Left ventricle myocardium inferior (tissue), 1 donor: ENCODE results near the gene ANKMY1. TPM values are rescaled to one million over a fixed set of nuclear protein-coding genes. Genes with fewer than 3 reads are reported as not detected.

Source experiments
- DNase-seq: peaks from one replicate; pipeline ENCODE4 v3.0.0-alpha.2; 2020
- H3K27ac ChIP-seq: fragments of 200-600 bp; replicated peaks from 2 replicates; pipeline ENCODE4 v1.8.0; 2021
- H3K27me3 ChIP-seq: fragments of 200-600 bp; 2 replicates; pipeline ENCODE4 v1.8.0; 2021; ENCODE audit warnings: low read depth
- H3K36me3 ChIP-seq: fragments of 200-600 bp; 2 replicates; pipeline ENCODE4 v1.8.0; 2021
- H3K4me1 ChIP-seq: fragments of 200-600 bp; 2 replicates; pipeline ENCODE4 v1.8.0; 2021
- H3K4me3 ChIP-seq: fragments of 200-600 bp; 2 replicates; pipeline ENCODE4 v1.8.0; 2021; ENCODE audit warnings: mild to moderate bottlenecking, moderate library complexity
- H3K9me3 ChIP-seq: fragments of 200-600 bp; replicated peaks from 2 replicates; pipeline ENCODE4 v1.8.0; 2021
- intact Hi-C: fragments of 100-400 bp; cut with micrococcal nuclease; formaldehyde crosslinking; loops from one replicate; pipeline ENCODE4 v1.11.0; 2022
- total RNA-seq: library from RNA; stranded (reverse); fragmentation: NEBNext Ultra II Directional; extraction: Animal tissue kit (Norgen Biotek cat#: 25700); gene quantifications from one replicate; pipeline ENCODE4 v1.2.1, GENCODE V29; 2021
- TF ChIP-seq, protein P1 (sequence below): fragments of 200-600 bp; IDR thresholded peaks from 2 replicates; pipeline ENCODE4 v1.8.0; 2021; ENCODE audit warnings: antibody characterized with exemption, mild to moderate bottlenecking, borderline replicate concordance
- donor health status: DM: no; HTN: yes; CAD: no; lungs with severe emphysema.

Gene ANKMY1
- total RNA-seq, 1 donor from 2014 or later, result 4.0 TPM

DNA sequence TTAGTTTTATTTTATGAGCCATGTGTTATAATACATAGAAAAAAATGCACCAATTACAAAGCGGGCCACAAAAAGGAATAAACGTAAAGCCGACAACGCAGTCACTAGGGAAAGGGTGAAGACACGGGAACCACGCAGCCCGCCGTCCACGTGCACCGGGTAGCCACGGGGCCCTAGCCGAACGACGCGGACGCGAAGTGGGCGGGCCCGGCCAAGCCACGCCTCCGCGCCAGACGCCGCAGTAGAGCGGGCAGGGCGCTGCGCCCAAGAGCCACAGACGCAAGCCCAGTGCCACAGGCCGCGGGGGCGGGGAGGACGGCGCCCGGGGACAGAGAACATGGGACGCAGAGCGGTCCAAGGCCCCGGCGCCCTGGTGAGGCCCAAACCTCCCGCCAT is 2.3 kb upstream of the ANKMY1 start, which contains the start of gene DUSP28:
Gene DUSP28 (plus strand): TSS at position 274 of the 396 bp plus-strand sequence. CDS start 328 bp downstream, outside the sequence.
- peak within 1 kb of the TSS; percentile 99 for H3K27ac ChIP-seq
- H3K36me3 ChIP-seq, result peaks cover 5% of the 10 kb centered on the region
- intact Hi-C loops, result no loop called here
- H3K9me3 ChIP-seq, result no peaks in the 10 kb centered on the region
- peaks cover 62% of the 10 kb centered on the region for H3K4me1 ChIP-seq
- H3K4me3 ChIP-seq, result peak within 1 kb of the TSS; percentile 86
- no peaks in the 10 kb centered on the region for H3K27me3 ChIP-seq
- TF ChIP-seq, protein P1, sequence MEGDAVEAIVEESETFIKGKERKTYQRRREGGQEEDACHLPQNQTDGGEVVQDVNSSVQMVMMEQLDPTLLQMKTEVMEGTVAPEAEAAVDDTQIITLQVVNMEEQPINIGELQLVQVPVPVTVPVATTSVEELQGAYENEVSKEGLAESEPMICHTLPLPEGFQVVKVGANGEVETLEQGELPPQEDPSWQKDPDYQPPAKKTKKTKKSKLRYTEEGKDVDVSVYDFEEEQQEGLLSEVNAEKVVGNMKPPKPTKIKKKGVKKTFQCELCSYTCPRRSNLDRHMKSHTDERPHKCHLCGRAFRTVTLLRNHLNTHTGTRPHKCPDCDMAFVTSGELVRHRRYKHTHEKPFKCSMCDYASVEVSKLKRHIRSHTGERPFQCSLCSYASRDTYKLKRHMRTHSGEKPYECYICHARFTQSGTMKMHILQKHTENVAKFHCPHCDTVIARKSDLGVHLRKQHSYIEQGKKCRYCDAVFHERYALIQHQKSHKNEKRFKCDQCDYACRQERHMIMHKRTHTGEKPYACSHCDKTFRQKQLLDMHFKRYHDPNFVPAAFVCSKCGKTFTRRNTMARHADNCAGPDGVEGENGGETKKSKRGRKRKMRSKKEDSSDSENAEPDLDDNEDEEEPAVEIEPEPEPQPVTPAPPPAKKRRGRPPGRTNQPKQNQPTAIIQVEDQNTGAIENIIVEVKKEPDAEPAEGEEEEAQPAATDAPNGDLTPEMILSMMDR, result no peak
- DNase-seq, result peak; percentile 94

DNA sequence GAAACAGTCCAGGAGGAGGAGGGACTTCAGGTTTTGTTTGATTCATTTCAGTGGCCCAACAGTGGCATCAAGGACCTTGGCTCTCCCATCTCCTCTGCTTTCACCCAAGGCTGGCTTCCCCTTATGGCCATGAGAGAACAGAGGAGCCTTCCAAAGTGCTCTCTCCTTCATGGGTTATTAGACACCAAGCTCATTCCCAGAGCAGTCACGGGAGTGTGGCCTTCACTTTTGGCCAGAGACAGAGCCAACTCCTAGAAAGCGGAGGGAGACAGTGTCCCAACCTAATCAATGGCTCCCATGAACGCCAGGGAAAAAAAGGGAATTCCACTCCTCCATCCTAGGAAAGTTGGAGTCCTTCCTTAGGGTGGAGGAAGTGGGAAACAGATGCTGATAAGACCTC is 1.5 kb upstream of the ANKMY1 start:
- peaks cover 61% of the 10 kb centered on the region for H3K4me1 ChIP-seq
- H3K9me3 ChIP-seq, result no peaks in the 10 kb centered on the region
- TF ChIP-seq, protein P1, result no peak
- no peak for DNase-seq
- no peaks in the 10 kb centered on the region for H3K27me3 ChIP-seq
- no peak overlapping the region for H3K27ac ChIP-seq
- H3K4me3 ChIP-seq, result no peak overlapping the region
- intact Hi-C loops, result no loop called here
- H3K36me3 ChIP-seq, result peaks cover 9% of the 10 kb centered on the region

DNA sequence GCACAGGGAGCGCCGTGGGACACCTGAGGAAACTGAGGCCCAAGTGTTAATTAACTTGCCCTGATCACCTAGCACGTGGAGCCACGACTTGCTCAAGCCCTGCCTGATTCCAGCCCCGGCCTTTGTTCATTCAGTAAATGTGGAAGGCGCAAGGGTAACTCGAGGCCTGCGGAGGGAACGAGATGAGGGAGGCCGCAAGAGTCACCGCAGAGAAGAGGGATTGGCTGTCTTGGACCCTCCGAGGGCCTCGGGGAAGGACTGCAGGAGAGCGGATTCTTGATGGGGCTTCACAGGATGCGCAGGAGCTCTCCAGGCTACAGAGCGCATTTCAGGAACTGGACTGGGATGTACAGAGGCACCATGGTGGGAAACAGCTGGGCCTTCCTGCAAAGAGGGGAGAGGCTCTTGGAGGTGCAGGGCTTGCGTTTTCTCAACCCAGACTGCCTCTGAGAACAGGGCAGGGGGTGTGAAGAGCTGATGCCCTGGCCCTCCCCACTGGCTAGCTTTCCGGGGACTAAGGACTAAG is 511 bp upstream of the ANKMY1 start:
- peaks cover 14% of the 10 kb centered on the region for H3K36me3 ChIP-seq
- intact Hi-C loops, result no loop called here
- no peak for DNase-seq
- peak overlapping the region; percentile 64 for H3K4me3 ChIP-seq
- H3K4me1 ChIP-seq, result peaks cover 66% of the 10 kb centered on the region
- H3K27ac ChIP-seq, result no peak overlapping the region
- TF ChIP-seq, protein P1, result no peak
- no peaks in the 10 kb centered on the region for H3K9me3 ChIP-seq
- no peaks in the 10 kb centered on the region for H3K27me3 ChIP-seq

DNA sequence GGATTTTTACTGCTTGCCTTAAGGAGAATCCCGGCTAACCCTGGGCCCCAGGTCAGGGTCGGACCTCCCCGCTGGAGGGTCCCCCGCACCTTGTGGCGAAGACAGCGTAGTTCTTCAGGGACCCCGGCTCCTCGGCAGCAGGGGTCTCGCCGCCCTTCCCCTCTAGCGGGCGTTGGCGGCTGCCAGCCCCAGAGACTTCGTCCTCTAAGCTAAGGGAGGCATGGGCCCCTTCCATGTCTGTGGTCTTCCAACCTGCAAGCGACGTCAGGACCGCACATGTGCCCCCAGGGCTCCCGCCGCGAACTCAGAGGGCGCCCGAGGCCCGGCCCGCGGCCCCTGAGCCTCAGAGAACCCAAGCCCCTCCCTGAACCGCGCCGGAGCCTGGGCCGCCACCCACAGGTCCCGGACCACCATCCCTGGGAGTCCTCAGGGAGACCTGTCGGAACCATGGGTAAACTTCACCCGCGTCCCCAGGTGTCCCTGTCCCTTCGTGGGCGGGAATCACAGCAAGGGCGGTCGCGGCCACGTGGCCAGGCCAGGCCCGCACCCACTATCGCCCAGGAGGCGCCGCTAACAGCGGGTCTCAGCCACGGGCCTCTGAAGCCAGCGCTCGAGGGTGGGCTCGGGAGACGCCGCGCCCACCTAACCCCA is 562 bp downstream of the ANKMY1 start:
- intact Hi-C loops, result no loop called here
- peak overlapping the region; percentile 64 for H3K4me3 ChIP-seq
- H3K9me3 ChIP-seq, result no peaks in the 10 kb centered on the region
- no peaks in the 10 kb centered on the region for H3K27me3 ChIP-seq
- TF ChIP-seq, protein P1, result no peak
- DNase-seq, result no peak
- peaks cover 13% of the 10 kb centered on the region for H3K36me3 ChIP-seq
- H3K4me1 ChIP-seq, result peaks cover 60% of the 10 kb centered on the region
- H3K27ac ChIP-seq, result no peak overlapping the region

DNA sequence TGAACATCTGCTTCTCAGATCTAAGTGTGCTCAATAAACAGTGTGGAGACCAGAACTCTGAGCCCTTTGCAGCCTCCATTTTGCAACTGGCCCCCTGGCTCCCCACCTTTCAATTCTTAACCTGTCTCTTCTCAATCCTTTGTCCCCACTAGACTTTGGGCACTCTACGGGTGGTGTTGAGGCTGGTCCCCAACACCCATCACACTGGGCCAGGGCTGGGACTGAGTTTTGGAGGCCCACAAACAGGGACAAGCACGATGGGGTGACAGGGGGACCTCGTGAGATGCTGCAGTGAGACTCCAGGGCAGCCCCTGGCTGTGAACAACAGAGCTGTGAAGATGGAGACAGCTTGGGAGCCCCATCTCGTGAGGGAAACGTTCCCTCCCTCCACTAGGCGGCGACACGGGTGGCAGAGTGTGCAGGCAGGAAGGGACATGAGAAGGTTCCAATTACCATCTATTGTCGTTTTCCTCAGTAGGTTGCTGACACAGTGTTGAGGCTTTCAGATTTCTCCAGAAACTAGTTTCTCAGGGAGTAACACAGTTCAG is 1.2 kb downstream of the ANKMY1 start:
- H3K27me3 ChIP-seq, result no peaks in the 10 kb centered on the region
- H3K4me3 ChIP-seq, result peak overlapping the region; percentile 64
- peaks cover 54% of the 10 kb centered on the region for H3K4me1 ChIP-seq
- peaks cover 19% of the 10 kb centered on the region for H3K36me3 ChIP-seq
- intact Hi-C loops, result no loop called here
- no peak overlapping the region for H3K27ac ChIP-seq
- no peak for DNase-seq
- no peaks in the 10 kb centered on the region for H3K9me3 ChIP-seq
- TF ChIP-seq, protein P1, result peak; percentile 24
